Activated CD4-positive, alpha-beta T cell treated with anti-CD3 and anti-CD28 coated beads for 48 hours (primary cell): ENCODE measurements around the gene TBC1D8.

Experiments used
- DNase-seq: peaks from one replicate; pipeline ENCODE4 v3.0.0-alpha.2; 2020

Gene TBC1D8

DNA sequence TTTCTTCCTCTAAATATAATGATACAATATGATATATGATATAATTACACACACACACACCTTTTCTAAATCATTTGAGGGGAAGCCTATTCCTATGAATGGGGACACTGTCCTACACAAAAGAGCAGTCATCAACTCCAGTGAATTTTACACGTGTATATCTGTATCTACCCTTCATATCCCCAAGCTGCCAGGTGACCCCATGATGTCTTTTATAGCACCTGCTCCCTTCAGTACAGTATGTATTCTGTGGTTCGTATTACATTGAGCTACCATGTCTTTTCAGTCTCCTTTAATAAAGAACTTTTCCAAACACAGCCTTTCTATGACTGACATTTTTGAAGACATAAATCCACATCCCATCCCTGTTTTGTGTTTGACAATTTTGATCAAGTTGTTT is 19.0 kb downstream of the TBC1D8 start:
- no peak for DNase-seq

DNA sequence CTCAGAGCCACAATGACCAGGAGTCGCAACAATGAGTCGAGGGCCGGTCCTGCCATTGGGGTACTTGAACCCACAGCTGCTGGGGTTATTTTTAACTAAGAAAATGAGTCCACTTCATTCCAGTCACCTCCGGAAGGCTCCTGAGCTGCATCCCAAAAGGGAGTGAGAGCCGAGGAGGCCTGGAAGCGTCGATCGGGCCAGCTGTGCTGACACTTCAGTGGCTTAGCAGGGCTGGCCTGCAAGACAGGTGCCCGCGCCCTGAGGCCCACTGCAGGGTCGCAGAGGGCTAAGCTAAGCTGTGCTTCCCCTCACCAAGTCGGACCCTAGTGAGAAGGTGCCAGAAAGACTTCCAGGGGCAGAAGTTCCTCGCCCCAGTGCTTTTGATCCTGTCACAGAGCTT is 21.1 kb downstream of the TBC1D8 start:
- DNase-seq = no peak

DNA sequence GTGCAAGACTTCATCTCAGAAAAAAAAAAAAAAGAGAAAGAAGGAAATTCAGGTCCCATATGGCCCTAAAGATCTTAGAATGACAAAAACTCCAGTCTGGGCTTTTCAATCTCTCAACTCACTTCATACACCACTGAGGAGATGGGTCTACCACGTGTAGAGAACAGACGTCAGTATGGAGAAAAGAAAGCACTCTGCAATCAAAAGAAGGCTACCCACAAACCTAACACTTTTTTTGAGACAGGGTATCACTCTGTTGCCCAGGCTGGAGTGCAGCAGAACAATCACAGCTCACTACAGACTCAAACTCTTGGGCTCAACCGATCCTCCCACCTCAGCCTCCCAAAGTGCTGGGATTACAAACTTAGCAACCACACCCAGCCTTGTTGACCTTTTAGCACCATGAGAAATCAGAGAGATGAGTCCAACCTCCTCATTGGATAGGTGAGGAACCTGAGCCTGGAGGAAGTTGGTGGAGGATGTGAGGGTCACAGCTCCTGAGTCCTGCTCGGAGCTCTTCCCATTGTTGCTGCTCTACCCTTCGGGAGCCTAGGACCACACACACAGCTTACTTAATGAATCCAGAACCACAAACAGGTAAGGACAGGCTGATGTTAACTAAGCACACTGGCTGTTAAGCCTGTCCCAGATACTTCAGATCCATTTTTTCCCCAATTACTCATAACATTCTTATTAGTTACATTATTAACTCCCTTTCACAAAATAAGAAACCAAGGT is 23.7 kb downstream of the TBC1D8 start:
- no peak for DNase-seq

GRCh38 chr2:101125808-101126207 is 25.4 kb downstream of the TBC1D8 start:
- DNase-seq = no peak

DNA sequence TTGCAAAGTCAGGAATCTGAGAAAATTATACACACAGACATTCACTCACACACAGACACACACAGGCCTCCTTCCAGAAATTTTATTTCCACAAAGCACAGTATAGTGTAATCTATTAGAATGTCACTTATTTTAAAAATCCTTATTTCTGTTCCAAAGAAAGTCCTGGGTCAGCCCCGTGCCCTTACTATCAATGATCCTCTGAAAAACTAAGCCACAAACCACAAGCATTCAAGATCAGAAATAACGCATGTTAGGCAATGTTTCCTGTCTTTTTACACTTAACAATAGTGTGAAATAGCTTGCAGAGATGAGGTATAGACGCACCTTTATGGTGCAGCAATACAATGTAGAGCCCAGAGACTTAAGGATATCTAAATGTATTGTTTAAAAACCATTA is 25.8 kb downstream of the TBC1D8 start:
- no peak for DNase-seq

DNA sequence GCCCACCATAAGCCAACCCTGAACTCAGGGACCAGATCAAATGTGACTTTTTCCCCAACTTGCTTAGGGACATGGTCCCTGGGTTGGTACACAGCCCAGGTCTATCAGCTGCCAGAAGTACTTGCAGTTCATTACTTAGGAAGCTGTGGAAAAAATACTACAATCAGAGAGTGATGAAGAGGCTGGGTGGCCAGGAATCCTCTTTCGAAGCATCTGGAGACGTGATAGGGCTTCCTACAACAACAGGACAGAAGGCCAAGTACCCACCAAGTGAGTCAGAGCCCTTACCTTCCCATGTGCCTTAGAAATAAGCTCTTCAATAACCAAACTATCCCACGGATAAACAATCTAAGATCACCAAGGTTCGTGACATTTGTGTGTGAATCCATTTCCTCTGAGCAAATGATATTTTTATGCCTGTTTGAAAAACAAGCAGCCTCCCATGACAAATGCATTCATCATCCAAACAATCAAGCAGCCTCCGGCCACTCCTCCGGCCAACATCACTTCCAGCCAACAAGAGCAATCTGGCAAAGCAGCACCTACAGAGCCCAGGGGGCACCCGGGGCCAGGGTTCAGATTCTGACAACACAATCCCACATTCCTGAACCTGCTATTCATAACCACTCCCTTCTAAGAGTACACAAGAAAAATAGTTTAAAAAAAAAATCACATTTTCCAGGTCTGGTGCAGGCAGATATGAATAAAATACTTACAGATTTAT is 26.4 kb downstream of the TBC1D8 start:
- no peak for DNase-seq

GRCh38 chr2:101123795-101124471 is 27.2 kb downstream of the TBC1D8 start:
- DNase-seq = no peak

GRCh38 chr2:101121174-101121573 is 30.0 kb downstream of the TBC1D8 start:
- no peak for DNase-seq

DNA sequence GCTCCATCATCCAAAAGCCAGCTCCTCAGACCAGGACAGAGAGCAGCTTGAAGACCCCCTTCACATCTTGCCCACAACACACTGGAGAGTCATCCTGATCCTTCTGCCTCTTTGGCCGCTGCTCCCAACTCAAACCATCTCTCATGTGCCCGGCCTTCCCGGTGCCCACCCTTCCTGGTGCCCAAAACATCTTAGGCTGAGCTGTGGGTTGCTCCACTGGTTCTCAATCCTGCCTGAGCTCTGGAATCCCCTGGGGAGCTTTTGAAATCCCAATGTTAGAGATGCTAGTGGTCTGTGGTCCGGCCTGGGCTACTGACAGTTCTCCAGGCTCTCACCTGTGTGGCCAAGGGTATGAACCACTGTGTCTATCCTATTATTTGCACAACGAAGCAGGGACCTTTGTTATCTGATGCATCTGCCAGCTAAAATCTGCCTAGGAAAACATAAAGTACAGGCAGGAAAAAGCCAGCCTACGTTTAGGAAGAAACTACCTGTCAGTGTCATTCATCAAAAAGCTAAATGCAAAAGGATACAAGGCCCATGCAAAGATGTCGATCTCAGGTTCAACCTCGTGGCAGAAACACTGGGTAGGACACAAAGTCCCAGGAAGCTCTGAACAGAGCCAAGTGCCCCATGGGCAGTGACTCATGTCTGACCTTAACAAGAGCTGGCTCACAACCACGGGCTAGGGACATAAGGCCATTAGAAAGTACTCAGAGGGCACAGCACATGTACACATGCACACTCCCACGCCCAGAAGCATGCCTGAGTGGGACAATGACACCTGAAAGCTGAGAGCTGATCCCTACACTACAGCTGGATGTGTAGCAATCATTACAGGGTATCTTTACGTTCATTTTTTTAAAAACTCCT is 30.8 kb downstream of the TBC1D8 start:
- peak; percentile 10 for DNase-seq

DNA sequence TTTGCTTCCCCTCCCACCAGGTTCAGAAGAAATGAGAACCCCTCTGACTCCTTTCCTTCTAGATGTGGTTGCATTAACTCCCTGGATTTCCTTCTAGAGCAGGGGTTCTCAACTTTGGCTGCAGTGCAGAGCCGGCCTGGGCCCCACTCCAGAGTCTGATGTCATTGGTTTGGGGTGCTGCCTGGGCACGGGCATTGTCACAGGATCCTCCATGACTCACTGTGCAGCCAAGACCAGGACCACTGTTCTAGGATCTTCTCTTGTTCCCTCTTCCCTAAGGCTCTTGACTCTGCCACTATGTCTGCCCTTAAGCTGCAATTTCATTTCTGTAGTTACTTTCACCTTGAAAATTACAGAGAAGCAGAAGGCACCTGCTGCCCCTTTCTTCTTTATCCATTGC is 31.8 kb downstream of the TBC1D8 start:
- DNase-seq = no peak

DNA sequence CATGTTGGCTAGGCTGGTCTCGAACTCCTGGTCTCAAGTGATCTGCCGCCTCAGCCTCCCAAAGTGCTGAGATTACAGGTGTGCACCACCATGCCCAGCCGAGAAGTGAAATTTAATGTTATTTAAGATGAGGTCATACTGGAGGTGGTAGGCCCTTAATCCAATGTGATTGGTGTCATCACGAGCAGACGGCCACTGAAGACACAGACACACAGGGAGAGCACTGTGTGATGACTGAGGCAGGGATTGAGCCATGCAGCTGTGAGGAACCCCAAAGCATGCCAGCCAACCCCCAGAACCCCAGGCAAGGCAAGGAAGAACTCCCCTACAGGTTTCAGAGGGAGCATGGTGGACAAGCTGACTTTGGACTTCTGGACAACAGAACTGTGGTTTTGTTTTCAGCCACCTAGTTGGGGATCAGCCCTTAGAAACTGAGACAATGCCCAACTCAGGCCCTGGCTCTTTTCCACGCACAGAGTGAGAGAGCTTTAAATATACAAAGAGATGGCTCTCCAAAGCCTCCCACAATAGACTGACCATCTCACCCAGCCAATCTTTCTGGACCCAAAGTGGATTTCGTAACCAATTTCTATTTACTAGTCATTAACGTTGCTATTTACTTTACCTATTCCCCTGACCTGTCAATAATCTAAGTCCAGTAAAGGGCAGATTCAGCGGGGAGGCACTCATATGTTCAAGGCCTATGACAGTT is 34.2 kb downstream of the TBC1D8 start:
- no peak for DNase-seq

DNA sequence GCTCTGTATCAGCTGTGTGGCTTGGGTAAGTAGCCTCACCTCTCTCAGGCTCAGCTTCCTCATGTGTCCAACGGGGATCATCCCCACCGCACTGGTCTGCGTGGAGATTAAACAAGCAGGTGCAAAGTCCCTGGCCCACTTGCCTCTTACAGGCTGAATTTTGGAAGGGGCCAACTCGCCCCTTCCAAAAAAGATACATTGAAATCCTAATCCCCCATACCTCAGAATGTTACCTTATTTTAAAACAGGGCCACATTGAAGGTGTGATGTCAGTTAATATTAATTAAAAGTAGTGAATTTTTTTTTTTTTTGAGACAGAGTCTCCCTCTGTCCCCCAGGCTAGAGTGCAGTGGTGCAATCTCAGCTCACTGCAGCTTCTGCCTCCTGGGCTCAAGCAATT is 34.8 kb downstream of the TBC1D8 start:
- DNase-seq = no peak

- no peak for DNase-seq
These were observed 35.5 kb downstream of the TBC1D8 start for GRCh38 chr2:101115664-101116063.

DNA sequence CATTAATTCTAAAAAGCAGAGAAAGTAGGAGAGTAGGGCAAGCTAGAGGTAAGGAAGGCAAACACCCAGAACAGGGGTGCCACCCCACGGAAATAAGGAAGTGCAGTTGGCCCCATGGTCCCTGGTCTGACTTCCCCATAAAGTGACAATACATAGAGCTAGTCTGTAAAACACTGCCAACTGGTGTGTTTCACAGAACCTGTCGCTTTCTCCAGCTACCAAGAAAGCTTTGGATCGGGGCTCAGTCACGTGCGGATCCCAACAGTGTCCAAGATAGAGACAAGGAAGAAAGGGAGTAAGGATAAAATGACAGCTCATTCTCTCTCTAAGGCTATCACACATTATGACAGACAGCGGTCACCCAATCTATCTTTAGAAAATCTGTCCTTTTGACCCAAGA is 36.4 kb downstream of the TBC1D8 start:
- DNase-seq = no peak

DNA sequence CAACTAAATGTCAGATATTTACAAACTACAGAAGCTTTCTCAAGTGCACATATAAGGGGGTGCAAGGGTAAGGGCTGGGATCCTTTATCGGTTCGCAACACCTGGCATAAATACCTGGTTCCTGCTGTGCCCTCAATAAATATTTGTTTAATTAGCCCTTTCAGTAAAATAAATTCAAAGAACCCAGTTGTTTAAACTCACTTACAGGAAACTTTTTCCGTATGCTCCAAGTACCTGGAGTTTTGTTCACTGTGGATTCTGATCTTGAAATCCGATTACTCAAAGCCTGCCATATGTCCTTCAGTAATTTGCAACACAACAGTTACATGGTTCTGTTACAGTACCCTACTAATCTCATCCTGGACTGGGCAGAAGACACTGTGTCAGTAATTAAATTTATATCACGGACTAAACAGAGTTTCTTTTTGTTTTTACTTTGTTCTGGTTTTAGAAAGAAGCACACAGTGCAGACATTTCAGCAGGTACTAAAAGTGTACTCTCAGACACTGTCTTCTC is 36.9 kb downstream of the TBC1D8 start:
- DNase-seq = no peak

DNA sequence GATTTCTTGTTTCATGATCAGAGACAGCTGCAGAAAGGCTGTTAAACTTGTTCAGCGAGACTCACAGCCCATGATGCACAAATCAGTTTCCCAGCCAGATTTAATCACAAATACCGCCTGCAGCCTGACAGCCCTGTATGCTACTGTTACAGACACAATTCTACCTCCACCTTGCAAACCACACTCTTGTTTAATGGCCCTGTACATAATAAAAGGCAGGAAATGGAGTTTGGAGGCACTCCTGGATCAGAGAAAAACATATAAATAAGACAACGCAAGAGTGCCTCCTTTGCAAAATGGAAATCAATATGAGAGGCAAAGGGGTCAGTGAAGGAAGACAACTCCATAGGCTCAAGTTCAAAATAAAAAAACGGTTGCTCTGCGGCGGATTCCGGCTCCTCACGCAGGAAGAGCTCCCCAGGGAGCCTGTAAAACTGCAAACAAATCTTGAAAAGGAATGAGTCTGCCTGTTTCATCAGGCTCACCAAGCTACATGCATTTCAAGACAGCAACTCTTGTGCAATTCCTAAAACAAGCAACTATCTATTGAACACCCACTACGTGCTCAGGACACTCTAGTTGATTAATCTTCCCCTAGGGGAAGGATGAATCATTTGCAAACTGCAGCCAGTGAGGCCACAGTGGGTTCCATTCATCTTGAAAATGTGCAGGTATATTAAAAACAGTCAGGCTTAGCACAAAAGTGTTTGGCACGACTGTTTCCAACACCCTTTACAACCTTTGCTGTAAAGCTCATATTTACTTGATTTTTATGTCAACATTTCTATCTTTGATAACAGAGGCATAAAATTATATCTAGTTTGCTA is 37.5 kb downstream of the TBC1D8 start:
- no peak for DNase-seq

DNA sequence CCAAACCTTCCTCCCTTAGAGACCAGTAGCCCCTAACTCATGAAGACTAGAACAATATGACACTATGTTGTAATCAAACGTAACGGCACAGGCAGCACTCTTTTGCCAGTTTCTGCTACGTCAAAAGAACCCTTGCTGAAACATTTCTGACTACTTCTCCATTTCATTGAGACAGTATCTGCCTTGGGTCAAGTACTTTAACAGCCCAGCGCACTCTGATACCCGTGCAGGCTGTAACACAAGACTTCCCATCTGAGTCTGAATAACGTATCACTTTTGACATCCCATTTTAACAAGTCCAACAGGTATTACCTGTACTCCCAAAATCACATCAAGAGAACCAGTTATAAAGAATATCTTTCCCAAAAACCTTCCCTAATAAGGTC is 38.4 kb downstream of the TBC1D8 start:
- no peak for DNase-seq

DNA sequence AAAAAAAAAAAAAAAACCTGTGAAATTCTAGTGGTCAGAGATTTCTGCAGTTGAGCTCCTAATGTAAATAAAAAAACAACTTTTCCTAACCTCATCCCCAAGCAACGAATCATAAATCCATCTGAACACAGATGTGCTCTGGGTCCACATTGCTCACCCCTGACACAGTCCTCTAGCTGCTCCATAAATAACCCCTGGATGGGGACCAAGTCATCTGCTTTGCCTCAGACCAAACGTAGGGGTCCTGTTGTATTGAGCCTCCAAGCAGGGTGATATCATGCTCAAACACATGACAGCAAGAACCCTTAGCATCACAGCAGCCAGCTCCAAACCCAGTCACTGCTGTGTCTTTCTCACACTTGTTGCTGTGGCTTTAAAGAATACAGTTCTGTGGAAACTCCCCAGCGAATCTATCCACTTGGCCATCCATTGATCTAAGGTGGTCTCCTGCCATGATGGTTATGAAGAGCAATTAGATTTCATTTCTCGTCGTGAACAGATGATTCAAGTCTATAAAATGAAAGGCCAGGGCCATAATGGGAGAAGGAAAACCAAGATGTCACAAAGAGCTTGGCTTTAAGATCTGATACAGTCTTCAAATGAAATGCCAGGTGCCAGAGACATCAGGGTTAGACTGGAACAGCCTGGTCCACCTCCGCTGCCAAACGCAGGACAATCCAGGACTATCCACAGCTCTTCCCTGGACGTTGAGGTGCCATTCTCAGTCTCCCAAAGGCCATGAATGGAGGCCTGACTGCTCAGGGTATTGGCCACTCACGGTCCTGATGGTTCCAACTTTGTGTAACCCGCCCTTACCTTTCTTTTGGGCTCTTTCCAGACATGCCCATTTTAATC is 39.0 kb downstream of the TBC1D8 start:
- DNase-seq = no peak

GRCh38 chr2:101111262-101111838 is 39.8 kb downstream of the TBC1D8 start:
- DNase-seq = no peak
